Measurements from ENCODE around the gene RASAL1.

Gene RASAL1

GRCh38 chr12:113183030-113183589, 47.5 kb upstream of the RASAL1 start:
- H4K20me1 ChIP-seq (ENCODE audit: insufficient read depth), result no peaks in the 10 kb centered on the region
- H3K4me1 ChIP-seq (ENCODE audit: low read depth, poor library complexity, severe bottlenecking), result peaks cover 25% of the 10 kb centered on the region
- H3K4me2 ChIP-seq, result no peak overlapping the region
- H3K79me2 ChIP-seq (ENCODE audit: insufficient read depth, low read depth), result peaks cover 30% of the 10 kb centered on the region
- no peaks in the 10 kb centered on the region for H3K27me3 ChIP-seq (ENCODE audit: insufficient read depth, low read depth)
- H3K27ac ChIP-seq, result no peak overlapping the region
- no peak overlapping the region for H3K9ac ChIP-seq
- H2AFZ ChIP-seq (ENCODE audit: low read depth), result no peak overlapping the region
- TF ChIP-seq CTCF (conservative IDR thresholded peaks at IDR 0.05; ENCODE audit: low read depth, low read length), result no peak
- no peaks in the 10 kb centered on the region; the same call in 1 of the 2 replicates for H3K36me3 ChIP-seq (ENCODE audit: insufficient read depth)
- no peak overlapping the region for H3K4me3 ChIP-seq (IDR thresholded peaks at IDR 0.05; ENCODE audit: insufficient read depth, low read depth, low read length)

- no peaks in the 10 kb centered on the region for H4K20me1 ChIP-seq (ENCODE audit: insufficient read depth)
- no peak overlapping the region for H3K27ac ChIP-seq
- H3K36me3 ChIP-seq (ENCODE audit: insufficient read depth), result peaks cover 6% of the 10 kb centered on the region; the same call in 1 of the 2 replicates
- H3K9ac ChIP-seq, result no peak overlapping the region
- H3K4me3 ChIP-seq (IDR thresholded peaks at IDR 0.05; ENCODE audit: insufficient read depth, low read depth, low read length), result no peak overlapping the region
- no peak for TF ChIP-seq CTCF (conservative IDR thresholded peaks at IDR 0.05; ENCODE audit: low read depth, low read length)
- no peaks in the 10 kb centered on the region for H3K27me3 ChIP-seq (ENCODE audit: insufficient read depth, low read depth)
- no peak overlapping the region for H2AFZ ChIP-seq (ENCODE audit: low read depth)
- H3K4me2 ChIP-seq, result no peak overlapping the region
- peaks cover 16% of the 10 kb centered on the region for H3K4me1 ChIP-seq (ENCODE audit: low read depth, poor library complexity, severe bottlenecking)
- peaks cover 30% of the 10 kb centered on the region for H3K79me2 ChIP-seq (ENCODE audit: insufficient read depth, low read depth)
Observed at GRCh38 chr12:113181975-113182374, 46.4 kb upstream of the RASAL1 start.

GRCh38 chr12:113180333-113180732, 44.8 kb upstream of the RASAL1 start:
- H4K20me1 ChIP-seq (ENCODE audit: insufficient read depth), result no peaks in the 10 kb centered on the region
- H3K4me1 ChIP-seq (ENCODE audit: low read depth, poor library complexity, severe bottlenecking), result peaks cover 8% of the 10 kb centered on the region
- H3K36me3 ChIP-seq (ENCODE audit: insufficient read depth), result peaks cover 6% of the 10 kb centered on the region; the same call in 1 of the 2 replicates
- no peak overlapping the region for H3K4me2 ChIP-seq
- no peak for TF ChIP-seq CTCF (conservative IDR thresholded peaks at IDR 0.05; ENCODE audit: low read depth, low read length)
- no peak overlapping the region for H3K9ac ChIP-seq
- no peak overlapping the region for H2AFZ ChIP-seq (ENCODE audit: low read depth)
- H3K27me3 ChIP-seq (ENCODE audit: insufficient read depth, low read depth), result no peaks in the 10 kb centered on the region
- H3K79me2 ChIP-seq (ENCODE audit: insufficient read depth, low read depth), result peaks cover 30% of the 10 kb centered on the region
- no peak overlapping the region for H3K4me3 ChIP-seq (IDR thresholded peaks at IDR 0.05; ENCODE audit: insufficient read depth, low read depth, low read length)
- no peak overlapping the region for H3K27ac ChIP-seq

GRCh38 chr12:113179023-113179422, 43.5 kb upstream of the RASAL1 start:
- Histone ChIP-seq H3K9ac (no peak overlapping the region), H3K36me3 (ENCODE audit: insufficient read depth) (peaks cover 6% of the 10 kb centered on the region; the same call in 1 of the 2 replicates), H3K27ac (no peak overlapping the region), H3K4me2 (no peak overlapping the region), H3K79me2 (ENCODE audit: insufficient read depth, low read depth) (peaks cover 25% of the 10 kb centered on the region), H2AFZ (ENCODE audit: low read depth) (no peak overlapping the region), H3K4me3 (IDR thresholded peaks at IDR 0.05; ENCODE audit: insufficient read depth, low read depth, low read length) (no peak overlapping the region), H4K20me1 (ENCODE audit: insufficient read depth) (no peaks in the 10 kb centered on the region), H3K27me3 (ENCODE audit: insufficient read depth, low read depth) (no peaks in the 10 kb centered on the region), H3K4me1 (ENCODE audit: low read depth, poor library complexity, severe bottlenecking) (peaks cover 14% of the 10 kb centered on the region)
- TF ChIP-seq CTCF (conservative IDR thresholded peaks at IDR 0.05; ENCODE audit: low read depth, low read length), result no peak
